Gastrocnemius medialis (tissue), 4 donors: Measurements from ENCODE around the gene CLIP3. TPM values are rescaled to one million over a fixed set of nuclear protein-coding genes. Genes with fewer than 3 reads are reported as not detected.

Source experiments
- ATAC-seq, 2 donors: fragments of 150-250 bp; one replicate each; pipeline ENCODE4 v1.9.1; 2016
- DNase-seq, 2 donors: peaks; one replicate each; pipeline ENCODE4 v3.0.0-alpha.2; 2019
- H3K27ac ChIP-seq, 4 donors: fragments of 200-600 bp; sonication (generic); 1 replicate in 1 of 4; 2 replicates in 3 of 4; pipeline ENCODE4 v1.5.1; 2016 to 2018; ENCODE audit warnings: mild to moderate bottlenecking in 2 of 4, moderate library complexity in 1 of 4
- H3K27me3 ChIP-seq, 3 donors: fragments of 200-600 bp; sonication (generic) in 2 of 3; 1 replicate in 1 of 3; 2 replicates in 2 of 3; pipeline versions ENCODE4 v1.5.1 to v1.6.0; 2016 to 2019; ENCODE audit warnings: mild to moderate bottlenecking in 1 of 3, moderate library complexity in 1 of 3
- H3K36me3 ChIP-seq, 2 donors: fragments of 200-600 bp; sonication (generic) in 1 of 2; one replicate each; pipeline ENCODE4 v1.5.1; 2017 to 2018
- H3K4me1 ChIP-seq, 2 donors: fragments of 200-600 bp; sonication (generic) in 1 of 2; one replicate each; pipeline ENCODE4 v1.5.1; 2016 to 2017; ENCODE audit warnings: mild to moderate bottlenecking in 2 of 2
- H3K4me3 ChIP-seq, 4 donors: fragments of 200-600 bp; sonication (generic) in 3 of 4; 1 replicate in 1 of 4; 2 replicates in 3 of 4; pipeline ENCODE4 v1.5.1; 2016 to 2019; ENCODE audit warnings: mild to moderate bottlenecking in 2 of 4
- H3K9me3 ChIP-seq, 3 donors: fragments of 200-600 bp; sonication (generic) in 2 of 3; 1 replicate in 1 of 3; 2 replicates in 2 of 3; pipeline ENCODE4 v1.5.1; 2016 to 2019
- POLR2A ChIP-seq, 2 donors: fragments of 450-650 bp; IDR thresholded peaks; one replicate each; pipeline ENCODE4 v1.6.1; 2017; ENCODE audit warnings: antibody characterized with exemption in 2 of 2, mild to moderate bottlenecking in 2 of 2, moderate library complexity in 2 of 2
- in situ Hi-C, 4 donors: fragments of 200-750 bp; cut with MboI; loops; one replicate each; pipeline versions ENCODE4 v1.15.0 to v1.8.0; 2017; ENCODE audit warnings: low sequenced_read_pairs in 4 of 4
- intact Hi-C: fragments of 100-400 bp; cut with DNase I; formaldehyde crosslinking; loops from one replicate; pipeline ENCODE4 v1.15.1; 2023; ENCODE audit warnings: low total_unique reads
- total RNA-seq, 4 donors: library from RNA; depleted of rRNA; stranded (reverse); fragments of >200 nt; gene quantifications; one replicate each; pipeline versions ENCODE4 v1.1.0 to v1.2.3, GENCODE V29; 2016
- TF ChIP-seq, protein P1 (sequence below), 5 experiments: fragments of 450-650 bp in 3 of 5; fragments of 200-600 bp in 2 of 5; sonication (generic) in 2 of 5; IDR thresholded peaks in 4 of 5; conservative IDR thresholded peaks in 1 of 5; 1 replicate in 4 of 5; 2 replicates in 1 of 5; pipeline ENCODE4 v1.5.1; 2016 to 2019; ENCODE audit warnings: antibody characterized with exemption in 5 of 5, mild to moderate bottlenecking in 3 of 5, moderate library complexity in 3 of 5

CLIP3 gene
- total RNA-seq = 1 to 10 TPM in 3 of 4 donors, under 1 TPM in 1; 0.61 to 3.2 (median 1.8) TPM

GRCh38 chr19:36032251-36033104 is at the start of gene CLIP3:
Gene CLIP3, minus strand, starts transcription at chr19:36032873. Its CDS starts 516 bp downstream, at chr19:36032357.
- Histone ChIP-seq H3K9me3 (no peaks in the 10 kb centered on the region), H3K27me3 (peaks cover 4 to 16% (median 14%) of the 10 kb centered on the region in 3 donors), H3K4me1 (no peaks in the 10 kb centered on the region), H3K27ac (peak within 1 kb of the TSS in 3 of 4 donors; percentile 25 to 54 (median 41)), H3K4me3 (peak within 1 kb of the TSS; percentile 48 to 57 (median 52)), H3K36me3 (peaks cover 0 to 4% of the 10 kb centered on the region in 2 donors)
- in situ Hi-C loops = no loop called here
- no peak for DNase-seq
- intact Hi-C loops = no loop called here
- ATAC-seq = no peak
- TF ChIP-seq, protein P1, sequence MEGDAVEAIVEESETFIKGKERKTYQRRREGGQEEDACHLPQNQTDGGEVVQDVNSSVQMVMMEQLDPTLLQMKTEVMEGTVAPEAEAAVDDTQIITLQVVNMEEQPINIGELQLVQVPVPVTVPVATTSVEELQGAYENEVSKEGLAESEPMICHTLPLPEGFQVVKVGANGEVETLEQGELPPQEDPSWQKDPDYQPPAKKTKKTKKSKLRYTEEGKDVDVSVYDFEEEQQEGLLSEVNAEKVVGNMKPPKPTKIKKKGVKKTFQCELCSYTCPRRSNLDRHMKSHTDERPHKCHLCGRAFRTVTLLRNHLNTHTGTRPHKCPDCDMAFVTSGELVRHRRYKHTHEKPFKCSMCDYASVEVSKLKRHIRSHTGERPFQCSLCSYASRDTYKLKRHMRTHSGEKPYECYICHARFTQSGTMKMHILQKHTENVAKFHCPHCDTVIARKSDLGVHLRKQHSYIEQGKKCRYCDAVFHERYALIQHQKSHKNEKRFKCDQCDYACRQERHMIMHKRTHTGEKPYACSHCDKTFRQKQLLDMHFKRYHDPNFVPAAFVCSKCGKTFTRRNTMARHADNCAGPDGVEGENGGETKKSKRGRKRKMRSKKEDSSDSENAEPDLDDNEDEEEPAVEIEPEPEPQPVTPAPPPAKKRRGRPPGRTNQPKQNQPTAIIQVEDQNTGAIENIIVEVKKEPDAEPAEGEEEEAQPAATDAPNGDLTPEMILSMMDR (IDR thresholded peaks at IDR 0.05 in 4 of 5, conservative IDR thresholded peaks at IDR 0.05 in 1 of 5) = no peak
- no peak for TF ChIP-seq POLR2A (IDR thresholded peaks at IDR 0.05)

GRCh38 chr19:36081894-36082293 is 49.2 kb upstream of the CLIP3 start:
- TF ChIP-seq, protein P1 (IDR thresholded peaks at IDR 0.05 in 4 of 5, conservative IDR thresholded peaks at IDR 0.05 in 1 of 5) = no peak
- TF ChIP-seq POLR2A (IDR thresholded peaks at IDR 0.05) = no peak
- in situ Hi-C loops (no loop called here), intact Hi-C loops (no loop called here)
- no peak overlapping the region for H3K4me3 ChIP-seq
- peaks cover 0 to 6% of the 10 kb centered on the region in 2 donors for H3K4me1 ChIP-seq
- H3K9me3 ChIP-seq = no peaks in the 10 kb centered on the region
- H3K27me3 ChIP-seq = no peaks in the 10 kb centered on the region
- H3K36me3 ChIP-seq = no peaks in the 10 kb centered on the region
- no peak overlapping the region for H3K27ac ChIP-seq
- ATAC-seq (peak in 1 of 2 donors; percentile 26), DNase-seq (no peak)

GRCh38 chr19:36081385-36081784 is 48.7 kb upstream of the CLIP3 start:
- intact Hi-C loops = no loop called here
- no peaks in the 10 kb centered on the region for H3K36me3 ChIP-seq

GRCh38 chr19:36079389-36079945 is 46.8 kb upstream of the CLIP3 start:
- ATAC-seq (no peak), DNase-seq (no peak)
- Histone ChIP-seq H3K9me3 (no peaks in the 10 kb centered on the region), H3K36me3 (no peaks in the 10 kb centered on the region), H3K27ac (no peak overlapping the region), H3K27me3 (no peaks in the 10 kb centered on the region), H3K4me3 (no peak overlapping the region), H3K4me1 (peaks cover 0 to 6% of the 10 kb centered on the region in 2 donors)
- in situ Hi-C loops (no loop called here), intact Hi-C loops (no loop called here)
- TF ChIP-seq, protein P1 (IDR thresholded peaks at IDR 0.05 in 4 of 5, conservative IDR thresholded peaks at IDR 0.05 in 1 of 5) = no peak
- TF ChIP-seq POLR2A (IDR thresholded peaks at IDR 0.05) = no peak

More at GRCh38 chr19:36081385-36081784, 48.7 kb upstream of the CLIP3 start:
- no peak for TF ChIP-seq POLR2A (IDR thresholded peaks at IDR 0.05)
- TF ChIP-seq, protein P1 (IDR thresholded peaks at IDR 0.05 in 4 of 5, conservative IDR thresholded peaks at IDR 0.05 in 1 of 5) = no peak
- Histone ChIP-seq H3K27me3 (no peaks in the 10 kb centered on the region), H3K27ac (no peak overlapping the region), H3K4me3 (no peak overlapping the region), H3K9me3 (no peaks in the 10 kb centered on the region), H3K4me1 (peaks cover 0 to 6% of the 10 kb centered on the region in 2 donors)
- DNase-seq (no peak), ATAC-seq (no peak)
- in situ Hi-C loops = no loop called here
